Kidney epithelial cell (primary cell): ENCODE data around the gene WDR18. TPM values are rescaled to one million over a fixed set of nuclear protein-coding genes. Genes with fewer than 3 reads are reported as not detected.

ENCODE experiments used
- DNase-seq: peaks from one replicate; pipeline ENCODE4 v3.0.0-alpha.2; 2010; ENCODE audit warnings: low read depth
- H3K27me3 ChIP-seq: 2 replicates; pipeline ENCODE4 v1.6.0; 2011; ENCODE audit warnings: low read length; ENCODE audit not compliant: control insufficient read depth, insufficient read depth
- H3K36me3 ChIP-seq: 2 replicates; pipeline ENCODE4 v1.5.1; 2011; ENCODE audit warnings: low read length; ENCODE audit not compliant: control insufficient read depth, insufficient read depth
- H3K4me3 ChIP-seq: 2 replicates; pipeline ENCODE4 v1.5.1; 2011; ENCODE audit warnings: low read depth, mild to moderate bottlenecking, control low read depth, low read length
- CTCF ChIP-seq: IDR thresholded peaks from 2 replicates; pipeline ENCODE4 v1.5.1; 2011; ENCODE audit warnings: mild to moderate bottlenecking, moderate library complexity, low read length, control low read depth, inconsistent platforms; ENCODE audit not compliant: insufficient read depth, poor library complexity, severe bottlenecking
- total RNA-seq: library from RNA; depleted of rRNA; stranded (reverse); fragments of >200 nt; gene quantifications from 2 replicates; pipeline ENCODE4 v1.2.3, GENCODE V29; 2015

The WDR18 gene
- total RNA-seq, 1 donor from 2014 or later = 54.6 TPM

GRCh38 chr19:1013218-1013617 lies 29.1 kb downstream of the WDR18 start:
- TF ChIP-seq CTCF = no peak
- no peaks in the 10 kb centered on the region for H3K27me3 ChIP-seq
- no peaks in the 10 kb centered on the region for H3K36me3 ChIP-seq
- H3K4me3 ChIP-seq = no peak overlapping the region
- no peak for DNase-seq

GRCh38 chr19:1014161-1015060 lies 30.3 kb downstream of the WDR18 start:
- Histone ChIP-seq H3K27me3 (no peaks in the 10 kb centered on the region), H3K4me3 (no peak overlapping the region), H3K36me3 (no peaks in the 10 kb centered on the region)
- TF ChIP-seq CTCF = no peak
- DNase-seq = no peak

- H3K4me3 ChIP-seq = no peak overlapping the region
- H3K27me3 ChIP-seq = no peaks in the 10 kb centered on the region
- no peak for TF ChIP-seq CTCF
- H3K36me3 ChIP-seq = no peaks in the 10 kb centered on the region
- no peak for DNase-seq
These were observed 31.1 kb downstream of the WDR18 start for GRCh38 chr19:1015061-1015781.

GRCh38 chr19:1015782-1016646 lies 31.9 kb downstream of the WDR18 start:
- DNase-seq = no peak
- Histone ChIP-seq H3K4me3 (no peak overlapping the region), H3K27me3 (no peaks in the 10 kb centered on the region), H3K36me3 (no peaks in the 10 kb centered on the region)
- no peak for TF ChIP-seq CTCF

- H3K27me3 ChIP-seq = no peaks in the 10 kb centered on the region
- peak; percentile 77 for DNase-seq
- no peak overlapping the region for H3K4me3 ChIP-seq
- no peak for TF ChIP-seq CTCF
- no peaks in the 10 kb centered on the region for H3K36me3 ChIP-seq
These were observed 32.5 kb downstream of the WDR18 start for GRCh38 chr19:1016647-1017114.
